SK-N-SH (cell line): ENCODE measurements around the gene HDLBP. TPM values are rescaled to one million over a fixed set of nuclear protein-coding genes. Genes with fewer than 3 reads are reported as not detected.

Experiments used
- CTCF ChIA-PET: fragments of 300-600, 350-600 bp; formaldehyde crosslinking; extraction: SDS; loops from one replicate; lab custom pipeline; 2021; lab: Yijun Ruan, JAX
- POLR2A ChIA-PET: fragments of 350-600 bp; sonication (Branson Sonifier 250); formaldehyde crosslinking; extraction: SDS; loops from one replicate; lab custom pipeline; 2020; ENCODE audit warnings: antibody characterized with exemption, inconsistent platforms; lab: Yijun Ruan, JAX
- DNase-seq: peaks from one replicate; pipeline ENCODE4 v3.0.0; 2012
- H2AFZ ChIP-seq: fragments of 200-600 bp; sonication (generic); 2 replicates; pipeline ENCODE4 v1.8.1; 2016; ENCODE audit warnings: antibody characterized with exemption, mild to moderate bottlenecking, low read depth
- H3F3A ChIP-seq: fragments of 200-600 bp; sonication (generic); replicated peaks from 2 replicates; pipeline ENCODE3; 2016; ENCODE audit warnings: antibody characterized with exemption, mild to moderate bottlenecking; ENCODE audit not compliant: insufficient read depth
- H3K27ac ChIP-seq, 2 experiments: fragments of 200-500 bp in 1 of 2; fragments of 200-600 bp in 1 of 2; sonication (Bioruptor generic) in 1 of 2; sonication (generic), shearing (Covaris generic) in 1 of 2; 2 replicates each; pipeline versions ENCODE4 v1.5.1 to v1.6.1; 2014 to 2016; ENCODE audit warnings: low read depth in 2 of 2, inconsistent platforms in 1 of 2, low read length in 1 of 2, mild to moderate bottlenecking in 1 of 2, mixed read lengths in 1 of 2
- H3K27me3 ChIP-seq: fragments of 200-600 bp; sonication (generic), shearing (Covaris generic); 2 replicates; pipeline ENCODE4 v1.6.1; 2016; ENCODE audit warnings: mixed run types; ENCODE audit not compliant: insufficient read depth
- H3K36me3 ChIP-seq, 2 experiments: fragments of 200-500 bp in 1 of 2; fragments of 200-600 bp in 1 of 2; sonication (Bioruptor generic) in 1 of 2; sonication (generic) in 1 of 2; replicated peaks in 1 of 2; 2 replicates each; pipeline versions ENCODE3 to v1.5.1; 2014 to 2016; ENCODE audit warnings: low read length in 1 of 2, mild to moderate bottlenecking in 1 of 2; ENCODE audit not compliant: insufficient read depth in 2 of 2, control insufficient read depth in 1 of 2
- H3K4me1 ChIP-seq, 2 experiments: fragments of 200-500 bp in 1 of 2; fragments of 200-600 bp in 1 of 2; sonication (Bioruptor generic) in 1 of 2; sonication (generic), shearing (Covaris generic) in 1 of 2; 2 replicates each; pipeline versions ENCODE4 v1.5.1 to v1.6.1; 2014 to 2016; ENCODE audit warnings: low read depth in 1 of 2, low read length in 1 of 2, mixed run types in 1 of 2; ENCODE audit not compliant: insufficient read depth in 2 of 2, control insufficient read depth in 1 of 2
- H3K4me2 ChIP-seq: fragments of 200-600 bp; sonication (generic), shearing (Covaris generic); 2 replicates; pipeline ENCODE4 v1.6.1; 2017; ENCODE audit warnings: mixed run types
- H3K4me3 ChIP-seq, 2 experiments: fragments of 200-500 bp in 1 of 2; fragments of 200-600 bp in 1 of 2; sonication (Bioruptor generic) in 1 of 2; sonication (generic), shearing (Covaris generic) in 1 of 2; 2 replicates each; pipeline versions ENCODE4 v1.5.1 to v1.8.1; 2014 to 2016; ENCODE audit warnings: low read depth in 2 of 2, inconsistent platforms in 1 of 2, low read length in 1 of 2, mild to moderate bottlenecking in 1 of 2, mixed read lengths in 1 of 2, moderate library complexity in 1 of 2
- H3K79me2 ChIP-seq: fragments of 200-600 bp; sonication (generic); 2 replicates; pipeline ENCODE4 v1.8.1; 2017; ENCODE audit warnings: mild to moderate bottlenecking; ENCODE audit not compliant: insufficient read depth
- H3K9ac ChIP-seq: fragments of 200-600 bp; sonication (generic); 2 replicates; pipeline ENCODE4 v1.6.1; 2017; ENCODE audit warnings: mixed run types
- H3K9me2 ChIP-seq: fragments of 200-600 bp; sonication (generic); 2 replicates; pipeline ENCODE4 v1.6.1; 2017; ENCODE audit warnings: mixed run types
- H3K9me3 ChIP-seq: fragments of 200-600 bp; sonication (generic); 2 replicates; pipeline ENCODE4 v1.6.1; 2017; ENCODE audit warnings: mixed run types, mild to moderate bottlenecking, moderate library complexity
- H4K20me1 ChIP-seq: fragments of 200-600 bp; sonication (generic); 2 replicates; pipeline ENCODE4 v1.6.1; 2017; ENCODE audit warnings: mild to moderate bottlenecking, mixed run types; ENCODE audit not compliant: insufficient read depth
- CHD2 ChIP-seq: fragments of 150-350 bp; IDR thresholded peaks from 2 replicates; pipeline ENCODE4 v1.6.1; 2018; ENCODE audit warnings: low read length; ENCODE audit not compliant: partially characterized antibody
- ELF1 ChIP-seq: IDR thresholded peaks from 2 replicates; pipeline ENCODE4 v1.4.0; 2012
- EZH2phosphoT487 ChIP-seq: fragments of 200-600 bp; sonication (generic); IDR thresholded peaks from 2 replicates; pipeline ENCODE4 v1.6.1; 2017; ENCODE audit warnings: low read depth, mixed run types, mild to moderate bottlenecking, antibody characterized with exemption, moderate library complexity, borderline replicate concordance
- FOXJ3 ChIP-seq: sonication (generic); formaldehyde crosslinking; IDR thresholded peaks from 2 replicates; pipeline ENCODE4 v1.5.1; 2020; ENCODE audit warnings: mild to moderate bottlenecking, missing genetic modification reagents
- JUND ChIP-seq: IDR thresholded peaks from 2 replicates; pipeline ENCODE4 v1.4.0; 2012
- NFIC ChIP-seq: IDR thresholded peaks from 2 replicates; pipeline ENCODE4 v1.4.0; 2012; ENCODE audit warnings: borderline replicate concordance
- NRF1 ChIP-seq: IDR thresholded peaks from 2 replicates; pipeline ENCODE4 v1.6.1; 2012; ENCODE audit warnings: low read depth, mild to moderate bottlenecking, low read length
- POLR2AphosphoS5 ChIP-seq: IDR thresholded peaks from 2 replicates; pipeline ENCODE4 v1.6.1; 2012; ENCODE audit warnings: low read depth, low read length
- RCOR1 ChIP-seq: fragments of 150-350 bp; IDR thresholded peaks from 2 replicates; pipeline ENCODE4 v1.6.1; 2017; ENCODE audit warnings: antibody characterized with exemption, low read length
- RXRA ChIP-seq: IDR thresholded peaks from 2 replicates; pipeline ENCODE4 v1.4.0; 2012; ENCODE audit warnings: low read depth, mild to moderate bottlenecking, borderline replicate concordance
- SIN3A ChIP-seq: IDR thresholded peaks from 2 replicates; pipeline ENCODE4 v1.6.1; 2012; ENCODE audit warnings: low read depth, mild to moderate bottlenecking, low read length, moderate library complexity, borderline replicate concordance
- SMC3 ChIP-seq: IDR thresholded peaks from 2 replicates; pipeline ENCODE4 v1.6.1; 2012; ENCODE audit warnings: low read depth, low read length, improper control_type of control experiment
- TAF1 ChIP-seq: IDR thresholded peaks from 2 replicates; pipeline ENCODE4 v1.6.1; 2012; ENCODE audit warnings: low read depth, mild to moderate bottlenecking, low read length, moderate library complexity, borderline replicate concordance
- TCF12 ChIP-seq: IDR thresholded peaks from 2 replicates; pipeline ENCODE4 v1.4.0; 2012
- WGBS: methylation state at CpG from one replicate; pipeline ENCODE4 v1.1.6; 2017; ENCODE audit warnings: low lambda C conversion rate; 5-methylcytosine and 5-hydroxymethylcytosine counted together
- polyA plus RNA-seq, 3 experiments: library from polyadenylated mRNA; depleted of rRNA; stranded (reverse); fragments of >200 nt; gene quantifications; 2 replicates each; pipeline ENCODE4 v1.2.3, GENCODE V29; 2012
- TF ChIP-seq, protein P1 (sequence below): IDR thresholded peaks from 2 replicates; pipeline ENCODE4 v1.4.0; 2012; ENCODE audit warnings: low read depth
- TF ChIP-seq, protein P2 (sequence below): fragments of 200-600 bp; sonication (generic); IDR thresholded peaks from 2 replicates; pipeline ENCODE4 v1.6.1; 2017; ENCODE audit warnings: antibody characterized with exemption, mild to moderate bottlenecking, moderate library complexity
- TF ChIP-seq, protein P3 (sequence below): fragments of 150-350 bp; IDR thresholded peaks from 2 replicates; pipeline ENCODE4 v1.6.1; 2016; ENCODE audit warnings: mild to moderate bottlenecking, low read depth, low read length
- TF ChIP-seq, protein P4 (sequence below): fragments of 150-350 bp; IDR thresholded peaks from 2 replicates; pipeline ENCODE4 v1.6.1; 2017; ENCODE audit warnings: antibody characterized with exemption, low read length, low read depth, borderline replicate concordance
- TF ChIP-seq, protein P5 (sequence below): IDR thresholded peaks from 2 replicates; pipeline ENCODE4; 2012
- TF ChIP-seq, protein P6 (sequence below): IDR thresholded peaks from 2 replicates; pipeline ENCODE4 v1.4.0; 2012; ENCODE audit warnings: low read depth, borderline replicate concordance

The HDLBP gene
- polyA plus RNA-seq, 1 of the 3 experiments (the other 2 are of a cell fraction) = 263 TPM

DNA sequence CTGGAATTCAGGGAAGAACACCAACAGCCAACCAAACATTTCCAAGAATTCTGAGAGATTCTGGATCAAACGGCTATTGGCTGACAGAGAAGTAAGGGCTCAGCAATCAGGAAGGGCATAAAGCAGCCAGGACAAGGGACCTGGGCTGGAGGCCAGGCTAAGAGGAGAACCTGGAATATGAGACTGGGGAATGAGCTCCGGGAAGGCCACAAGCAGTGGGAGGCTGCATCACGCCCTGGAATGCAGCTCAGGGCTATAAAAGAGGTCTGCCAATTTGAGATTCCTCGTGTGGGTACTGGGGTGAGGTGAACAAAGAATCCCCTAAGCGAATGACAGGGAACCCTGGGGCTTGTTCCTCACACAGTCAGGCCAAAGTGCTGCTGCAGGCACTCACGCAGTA lies 66.6 kb downstream of the HDLBP start:
- CTCF ChIA-PET = interaction anchor here (1.4 kb wide), 1 partner anchor 83 kb away, joined by 3 read pairs; no protein-coding TSS in a partner anchor

DNA sequence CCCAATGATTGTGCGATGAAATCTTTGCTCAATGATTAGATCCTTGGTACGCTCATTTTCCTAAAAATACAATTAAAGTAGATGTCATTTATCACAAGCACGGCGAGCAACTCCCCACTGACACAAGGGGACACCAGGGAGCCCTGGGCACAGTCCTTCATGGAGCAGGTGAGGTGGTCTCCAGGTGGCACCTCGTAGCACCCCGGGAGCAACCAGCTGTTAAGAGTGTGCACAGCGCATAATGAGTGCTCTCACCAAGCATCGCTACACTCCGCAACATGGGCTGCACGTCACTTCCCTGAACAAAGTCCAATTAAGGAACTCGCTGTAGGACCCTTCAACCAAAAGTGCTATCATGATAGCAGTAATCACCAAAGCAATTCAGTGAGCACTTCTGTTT lies 67.2 kb downstream of the HDLBP start:
- no peak overlapping the region for H3K9ac ChIP-seq
- DNase-seq = no peak
- H3K36me3 ChIP-seq = peaks cover 79 to 95% of the 10 kb centered on the region in 2 experiments
- H3K9me3 ChIP-seq = no peaks in the 10 kb centered on the region
- ChIA-PET CTCF (interaction anchor here (1.4 kb wide), 1 partner anchor 84 kb away, joined by 3 read pairs; no protein-coding TSS in a partner anchor), POLR2A (no interaction called here)
- peaks cover 37% of the 10 kb centered on the region for H3K79me2 ChIP-seq
- 96% methylated on average over 11 of the region's 11 CpGs for WGBS
- peaks cover under 1% of the 10 kb centered on the region for H3F3A ChIP-seq
- H3K27ac ChIP-seq = no peak overlapping the region
- H2AFZ ChIP-seq = no peak overlapping the region
- H3K4me1 ChIP-seq = no peaks in the 10 kb centered on the region
- H3K9me2 ChIP-seq = no peaks in the 10 kb centered on the region
- peaks cover 36% of the 10 kb centered on the region for H4K20me1 ChIP-seq
- no peak for TF ChIP-seq FOXJ3
- no peak for TF ChIP-seq RCOR1
- no peak for TF ChIP-seq SIN3A
- TF ChIP-seq, protein P1, sequence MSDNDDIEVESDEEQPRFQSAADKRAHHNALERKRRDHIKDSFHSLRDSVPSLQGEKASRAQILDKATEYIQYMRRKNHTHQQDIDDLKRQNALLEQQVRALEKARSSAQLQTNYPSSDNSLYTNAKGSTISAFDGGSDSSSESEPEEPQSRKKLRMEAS = no peak
- TF ChIP-seq, protein P2, sequence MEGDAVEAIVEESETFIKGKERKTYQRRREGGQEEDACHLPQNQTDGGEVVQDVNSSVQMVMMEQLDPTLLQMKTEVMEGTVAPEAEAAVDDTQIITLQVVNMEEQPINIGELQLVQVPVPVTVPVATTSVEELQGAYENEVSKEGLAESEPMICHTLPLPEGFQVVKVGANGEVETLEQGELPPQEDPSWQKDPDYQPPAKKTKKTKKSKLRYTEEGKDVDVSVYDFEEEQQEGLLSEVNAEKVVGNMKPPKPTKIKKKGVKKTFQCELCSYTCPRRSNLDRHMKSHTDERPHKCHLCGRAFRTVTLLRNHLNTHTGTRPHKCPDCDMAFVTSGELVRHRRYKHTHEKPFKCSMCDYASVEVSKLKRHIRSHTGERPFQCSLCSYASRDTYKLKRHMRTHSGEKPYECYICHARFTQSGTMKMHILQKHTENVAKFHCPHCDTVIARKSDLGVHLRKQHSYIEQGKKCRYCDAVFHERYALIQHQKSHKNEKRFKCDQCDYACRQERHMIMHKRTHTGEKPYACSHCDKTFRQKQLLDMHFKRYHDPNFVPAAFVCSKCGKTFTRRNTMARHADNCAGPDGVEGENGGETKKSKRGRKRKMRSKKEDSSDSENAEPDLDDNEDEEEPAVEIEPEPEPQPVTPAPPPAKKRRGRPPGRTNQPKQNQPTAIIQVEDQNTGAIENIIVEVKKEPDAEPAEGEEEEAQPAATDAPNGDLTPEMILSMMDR = no peak
- TF ChIP-seq, protein P3, sequence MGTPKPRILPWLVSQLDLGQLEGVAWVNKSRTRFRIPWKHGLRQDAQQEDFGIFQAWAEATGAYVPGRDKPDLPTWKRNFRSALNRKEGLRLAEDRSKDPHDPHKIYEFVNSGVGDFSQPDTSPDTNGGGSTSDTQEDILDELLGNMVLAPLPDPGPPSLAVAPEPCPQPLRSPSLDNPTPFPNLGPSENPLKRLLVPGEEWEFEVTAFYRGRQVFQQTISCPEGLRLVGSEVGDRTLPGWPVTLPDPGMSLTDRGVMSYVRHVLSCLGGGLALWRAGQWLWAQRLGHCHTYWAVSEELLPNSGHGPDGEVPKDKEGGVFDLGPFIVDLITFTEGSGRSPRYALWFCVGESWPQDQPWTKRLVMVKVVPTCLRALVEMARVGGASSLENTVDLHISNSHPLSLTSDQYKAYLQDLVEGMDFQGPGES = no peak
- no peak for TF ChIP-seq JUND
- TF ChIP-seq ELF1 = no peak
- TF ChIP-seq, protein P4, sequence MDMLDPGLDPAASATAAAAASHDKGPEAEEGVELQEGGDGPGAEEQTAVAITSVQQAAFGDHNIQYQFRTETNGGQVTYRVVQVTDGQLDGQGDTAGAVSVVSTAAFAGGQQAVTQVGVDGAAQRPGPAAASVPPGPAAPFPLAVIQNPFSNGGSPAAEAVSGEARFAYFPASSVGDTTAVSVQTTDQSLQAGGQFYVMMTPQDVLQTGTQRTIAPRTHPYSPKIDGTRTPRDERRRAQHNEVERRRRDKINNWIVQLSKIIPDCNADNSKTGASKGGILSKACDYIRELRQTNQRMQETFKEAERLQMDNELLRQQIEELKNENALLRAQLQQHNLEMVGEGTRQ = no peak
- no peak for TF ChIP-seq TCF12
- no peak for TF ChIP-seq CHD2
- TF ChIP-seq NFIC = no peak
- TF ChIP-seq, protein P5, sequence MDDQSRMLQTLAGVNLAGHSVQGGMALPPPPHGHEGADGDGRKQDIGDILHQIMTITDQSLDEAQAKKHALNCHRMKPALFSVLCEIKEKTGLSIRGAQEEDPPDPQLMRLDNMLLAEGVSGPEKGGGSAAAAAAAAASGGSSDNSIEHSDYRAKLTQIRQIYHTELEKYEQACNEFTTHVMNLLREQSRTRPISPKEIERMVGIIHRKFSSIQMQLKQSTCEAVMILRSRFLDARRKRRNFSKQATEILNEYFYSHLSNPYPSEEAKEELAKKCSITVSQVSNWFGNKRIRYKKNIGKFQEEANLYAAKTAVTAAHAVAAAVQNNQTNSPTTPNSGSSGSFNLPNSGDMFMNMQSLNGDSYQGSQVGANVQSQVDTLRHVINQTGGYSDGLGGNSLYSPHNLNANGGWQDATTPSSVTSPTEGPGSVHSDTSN = no peak
- no peak for TF ChIP-seq POLR2AphosphoS5
- no peak for TF ChIP-seq EZH2phosphoT487
- TF ChIP-seq NRF1 = no peak
- H3K27me3 ChIP-seq = no peaks in the 10 kb centered on the region
- H3K4me3 ChIP-seq = no peak overlapping the region
- H3K4me2 ChIP-seq = no peak overlapping the region

More for the DNA sequence above, 66.6 kb downstream of the HDLBP start:
- no peaks in the 10 kb centered on the region for H3K9me2 ChIP-seq
- H4K20me1 ChIP-seq = peaks cover 36% of the 10 kb centered on the region
- POLR2A ChIA-PET = no interaction called here
- TF ChIP-seq RXRA (no peak), SMC3 (no peak), NFIC (no peak), NRF1 (no peak), TAF1 (no peak)
- TF ChIP-seq, protein P6, sequence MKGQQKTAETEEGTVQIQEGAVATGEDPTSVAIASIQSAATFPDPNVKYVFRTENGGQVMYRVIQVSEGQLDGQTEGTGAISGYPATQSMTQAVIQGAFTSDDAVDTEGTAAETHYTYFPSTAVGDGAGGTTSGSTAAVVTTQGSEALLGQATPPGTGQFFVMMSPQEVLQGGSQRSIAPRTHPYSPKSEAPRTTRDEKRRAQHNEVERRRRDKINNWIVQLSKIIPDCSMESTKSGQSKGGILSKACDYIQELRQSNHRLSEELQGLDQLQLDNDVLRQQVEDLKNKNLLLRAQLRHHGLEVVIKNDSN = no peak
- TF ChIP-seq, all 33 proteins: peak for 0
- Histone ChIP-seq H3K4me1 (no peaks in the 10 kb centered on the region), H3K9ac (no peak overlapping the region), H3F3A (peaks cover 3% of the 10 kb centered on the region), H3K27ac (no peak overlapping the region), H3K4me3 (no peak overlapping the region), H3K27me3 (no peaks in the 10 kb centered on the region), H3K9me3 (no peaks in the 10 kb centered on the region), H3K4me2 (no peak overlapping the region), H2AFZ (no peak overlapping the region), H3K36me3 (peaks cover 79 to 95% of the 10 kb centered on the region in 2 experiments), H3K79me2 (peaks cover 37% of the 10 kb centered on the region)
- DNase-seq = no peak
- WGBS = 89% methylated on average over 6 of the region's 6 CpGs
